CD1c-positive myeloid dendritic cell (primary cell): Measurements from ENCODE around the gene KBTBD13.

Source experiments
- DNase-seq: peaks from one replicate; pipeline ENCODE4 v3.0.0-alpha.2; 2016; ENCODE audit errors: extremely low spot score

The KBTBD13 gene

GRCh38 chr15:65076486-65077290 lies at the start of gene KBTBD13:
Gene KBTBD13 (plus strand): TSS chr15:65076746. CDS start chr15:65076816, 70 bp downstream.
- no peak for DNase-seq

DNA sequence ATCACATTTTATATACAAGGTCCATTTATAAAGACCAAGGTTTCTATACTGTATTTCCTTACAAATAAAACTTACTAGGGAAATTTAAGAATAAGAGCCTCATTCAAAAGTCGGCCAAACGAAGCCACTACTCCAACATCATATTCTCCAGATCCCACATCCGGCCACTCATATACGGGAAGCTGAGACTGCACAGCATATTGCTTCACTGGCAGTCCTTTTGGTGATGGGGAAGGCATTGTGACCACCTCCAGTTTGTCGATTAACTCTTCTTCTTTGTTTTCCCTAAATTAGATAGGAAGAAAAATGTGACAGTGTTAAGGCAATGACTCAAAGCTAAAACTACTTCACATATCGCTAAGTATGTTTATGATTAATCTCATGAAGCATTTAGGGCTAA lies 49.8 kb upstream of the KBTBD13 start:
- DNase-seq = no peak

DNA sequence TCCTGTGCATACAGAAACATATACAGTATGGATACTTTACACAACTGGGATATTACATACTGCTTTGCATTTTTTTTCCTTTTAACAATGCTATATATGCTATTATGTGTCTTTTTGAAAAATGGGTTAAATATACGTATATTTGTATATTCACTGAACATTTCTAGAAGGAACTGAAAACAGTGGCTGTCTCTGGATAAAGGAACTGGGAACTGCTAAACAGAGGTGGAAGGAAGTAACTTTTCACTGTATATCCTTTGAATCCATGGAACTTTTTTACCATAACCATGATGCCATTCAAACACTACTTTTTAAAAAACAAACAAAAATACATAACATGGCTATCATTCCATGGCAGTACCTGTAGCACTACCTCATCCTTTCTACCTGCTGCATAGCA lies 49.0 kb upstream of the KBTBD13 start:
- peak; percentile 68 for DNase-seq

GRCh38 chr15:65028338-65028737 lies 48.2 kb upstream of the KBTBD13 start:
- DNase-seq = peak; percentile 18

- DNase-seq = peak; percentile 92
Observed at GRCh38 chr15:65028921-65029735, 47.4 kb upstream of the KBTBD13 start, which contains the start of gene MTFMT. Gene MTFMT (minus strand): TSS chr15:65029639. CDS start chr15:65029613, 26 bp downstream.

- no peak for DNase-seq
Observed at GRCh38 chr15:65029736-65030208, 46.8 kb upstream of the KBTBD13 start.

GRCh38 chr15:65032801-65033537 lies 43.6 kb upstream of the KBTBD13 start:
- peak; percentile 64 for DNase-seq

DNA sequence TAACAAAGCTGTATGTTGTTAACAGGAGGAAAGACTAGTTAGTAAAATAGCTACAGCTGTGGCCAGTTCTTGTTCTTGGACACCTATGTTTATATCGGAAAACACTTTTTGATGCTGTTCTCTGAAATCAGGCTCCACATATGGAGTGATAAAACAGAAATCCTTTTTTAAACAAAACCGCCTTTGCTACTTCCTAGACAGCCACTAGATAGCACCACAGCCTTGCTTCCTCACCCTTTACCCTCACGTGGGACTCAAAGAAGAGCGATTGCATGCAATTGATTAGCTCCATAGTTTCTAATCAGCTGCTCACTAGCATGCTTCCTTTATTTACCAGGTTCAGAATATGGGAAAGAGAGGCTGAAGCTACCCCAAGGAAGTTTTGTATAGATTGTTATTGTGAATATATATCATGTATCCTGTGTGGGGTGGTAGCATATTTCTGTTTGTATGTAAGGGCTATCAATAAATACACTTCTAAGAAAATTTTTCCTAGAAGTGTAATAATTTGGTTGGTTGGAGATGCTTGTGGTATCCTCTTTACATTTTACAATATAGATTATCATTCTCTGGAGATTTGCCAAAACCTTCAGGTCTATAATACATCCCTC lies 42.8 kb upstream of the KBTBD13 start:
- peak; percentile 57 for DNase-seq

DNA sequence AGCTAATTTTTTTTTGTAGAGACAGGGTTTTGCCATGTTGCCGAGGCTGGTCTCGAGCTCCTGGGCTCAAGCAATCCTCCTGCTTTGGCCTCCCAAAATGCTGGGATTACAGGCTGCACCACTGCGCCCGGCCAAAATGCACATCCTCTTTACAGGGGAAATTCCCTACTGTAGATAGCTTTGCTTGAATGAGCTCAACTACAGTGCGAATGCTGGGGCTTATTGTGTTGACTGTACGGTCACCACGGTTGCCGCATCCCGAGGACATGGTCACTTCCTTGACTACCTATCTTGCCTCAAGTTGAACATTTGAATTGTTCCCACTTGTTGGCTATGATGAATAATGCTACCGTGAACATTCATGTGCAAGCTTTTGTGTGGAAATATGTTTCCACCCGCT lies 41.8 kb upstream of the KBTBD13 start:
- DNase-seq = no peak

DNA sequence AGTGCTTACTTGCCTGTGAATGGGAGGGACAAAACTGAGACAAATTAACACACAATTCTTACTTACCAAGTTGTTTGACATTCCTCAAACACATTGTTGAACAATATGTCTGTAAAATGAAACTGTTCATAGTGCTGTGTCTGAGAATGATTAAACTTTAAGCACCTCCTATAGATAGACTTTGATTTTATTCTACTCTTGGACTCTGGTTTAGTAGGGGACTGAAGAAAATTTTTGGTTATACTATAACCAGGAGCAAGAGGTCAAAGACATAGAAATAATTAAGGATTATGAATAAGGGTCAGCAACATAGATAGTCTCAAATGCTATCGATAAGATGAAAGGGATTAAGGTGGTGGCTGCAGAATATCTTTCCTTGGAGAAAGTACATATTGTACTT lies 39.2 kb upstream of the KBTBD13 start:
- DNase-seq = no peak

- no peak for DNase-seq
Observed at GRCh38 chr15:65038428-65038827, 38.1 kb upstream of the KBTBD13 start.

GRCh38 chr15:65038836-65039235 lies 37.7 kb upstream of the KBTBD13 start:
- DNase-seq = no peak

DNA sequence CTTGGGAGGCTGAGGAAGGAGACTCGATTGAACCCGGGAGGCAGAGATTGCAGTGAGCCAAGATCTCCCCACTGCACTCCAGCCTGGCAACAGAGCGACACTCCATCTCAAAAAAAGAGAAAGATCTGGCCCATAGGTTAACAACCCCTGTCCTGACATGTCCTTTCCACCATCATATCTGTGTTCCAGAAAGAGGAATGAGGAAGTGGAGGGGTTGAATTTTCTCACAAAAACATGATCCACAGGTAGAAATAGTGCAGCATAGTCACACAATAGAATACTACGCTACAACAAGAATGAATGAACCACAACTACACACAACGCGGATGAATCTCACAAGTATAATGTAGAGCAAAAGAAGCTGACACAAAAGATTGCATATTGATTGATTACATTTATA lies 36.1 kb upstream of the KBTBD13 start:
- no peak for DNase-seq

- no peak for DNase-seq
Observed at GRCh38 chr15:65041787-65042186, 34.8 kb upstream of the KBTBD13 start.

- no peak for DNase-seq
Observed at GRCh38 chr15:65042776-65043327, 33.7 kb upstream of the KBTBD13 start.

DNA sequence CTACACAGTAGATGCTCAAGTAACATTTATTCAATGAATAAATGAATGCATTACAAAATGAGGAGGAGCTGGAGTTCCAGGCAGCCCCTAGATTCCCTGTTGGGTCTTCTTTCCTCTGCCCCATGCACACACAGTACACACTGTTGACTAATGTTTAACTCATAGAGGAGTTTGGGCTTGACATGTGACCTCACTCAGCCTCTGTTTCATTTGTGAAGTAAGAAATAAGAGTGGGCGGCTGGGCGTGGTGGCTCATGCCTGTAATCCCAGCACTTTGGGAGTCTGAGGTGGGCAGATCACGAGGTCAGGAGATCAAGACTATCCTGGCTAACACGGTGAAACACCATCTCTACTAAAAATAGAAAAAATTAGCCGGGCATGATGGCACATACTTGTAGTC lies 32.3 kb upstream of the KBTBD13 start:
- peak; percentile 59 for DNase-seq

- peak; percentile 16 for DNase-seq
Observed at GRCh38 chr15:65044724-65045481, 31.6 kb upstream of the KBTBD13 start, which contains the start of gene SLC51B. Gene SLC51B (plus strand): TSS chr15:65045387. CDS start chr15:65050005, 4,618 bp downstream.

DNA sequence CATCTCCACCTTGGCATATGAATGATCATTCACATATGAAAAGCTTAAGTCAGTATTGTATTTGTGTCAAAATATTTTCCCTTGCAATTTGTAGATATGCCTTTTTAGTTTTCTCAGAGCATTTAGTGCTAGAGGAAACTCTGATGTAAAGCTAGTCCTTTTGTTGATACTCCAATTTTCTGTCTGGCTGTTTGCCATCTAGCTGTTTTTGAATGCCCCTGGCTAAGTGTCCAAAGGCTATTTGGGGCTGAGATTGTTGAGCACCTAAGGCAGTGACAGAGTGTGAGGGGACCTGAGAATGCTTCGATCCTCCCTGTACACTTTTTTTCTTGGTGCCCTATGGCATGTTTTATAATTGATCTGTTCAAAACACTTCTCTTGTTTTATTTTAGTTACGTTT lies 28.3 kb upstream of the KBTBD13 start:
- DNase-seq = no peak

- peak; percentile 95 for DNase-seq
Observed at GRCh38 chr15:65049418-65049840, 27.1 kb upstream of the KBTBD13 start.

- DNase-seq = no peak
Observed at GRCh38 chr15:65050270-65050669, 26.3 kb upstream of the KBTBD13 start.
